Activated T-helper 9 cell treated with anti-CD3 and anti-CD28 coated beads, Interleukin-2, amount 50 U/mL, for 16 hours (primary cell): ENCODE measurements around the gene TTC16.

Experiments
- DNase-seq: peaks from one replicate; pipeline ENCODE4 v3.0.0-alpha.2; 2020; ENCODE audit warnings: low read depth

Gene TTC16

DNA sequence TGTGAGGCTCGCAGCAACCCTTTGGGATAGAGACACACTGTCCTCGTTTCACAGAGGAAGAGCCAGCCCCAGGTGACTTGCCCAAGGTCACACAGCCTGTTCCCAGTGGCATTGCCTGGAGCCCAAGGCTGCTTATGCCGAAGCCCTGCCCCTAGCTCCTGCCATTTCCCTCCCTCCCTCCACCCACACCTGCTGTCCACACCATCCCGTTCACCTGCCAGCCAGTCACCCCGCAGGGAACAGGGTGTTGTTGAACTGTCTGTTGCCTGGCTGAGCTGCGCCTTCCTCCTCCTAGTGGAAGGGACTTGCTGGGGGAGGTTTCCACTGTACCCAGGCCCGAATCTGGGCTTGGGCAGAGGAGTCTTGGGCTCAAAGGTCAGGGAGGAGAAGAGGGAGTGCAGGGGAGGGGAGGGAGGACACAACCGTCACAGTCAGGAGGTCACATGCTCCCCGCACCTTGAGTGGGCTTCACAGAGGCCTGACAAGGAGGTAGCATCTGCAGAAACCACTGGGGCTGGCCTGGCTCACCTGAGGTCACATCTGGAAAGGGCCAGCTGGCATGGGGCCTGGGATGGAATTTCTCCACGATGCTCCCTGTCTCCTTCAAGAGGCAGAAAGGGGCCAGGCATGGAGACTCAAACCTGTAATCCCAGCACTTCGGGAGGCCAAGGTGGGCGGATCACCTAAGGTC lies 6.3 kb downstream of the TTC16 start:
- no peak for DNase-seq

DNA sequence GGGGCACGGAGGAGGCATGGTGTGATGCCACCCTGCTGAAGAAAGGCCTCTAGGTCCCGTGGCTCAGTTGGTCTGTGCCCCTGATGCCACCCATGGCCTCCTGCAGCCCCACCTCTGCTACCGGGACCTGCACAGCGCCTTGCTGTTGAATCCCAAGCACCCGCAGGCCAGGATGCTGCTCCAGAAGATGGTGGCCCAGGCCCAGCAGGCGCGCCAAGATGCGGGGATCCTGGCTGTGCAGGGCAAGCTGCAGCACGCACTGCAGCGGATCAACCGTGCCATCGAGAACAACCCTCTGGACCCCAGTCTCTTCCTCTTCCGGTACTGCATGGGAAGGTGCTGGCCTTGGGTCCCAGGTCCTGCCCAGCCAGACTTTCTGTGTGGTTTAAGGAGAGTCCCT lies 7.1 kb downstream of the TTC16 start:
- no peak for DNase-seq

DNA sequence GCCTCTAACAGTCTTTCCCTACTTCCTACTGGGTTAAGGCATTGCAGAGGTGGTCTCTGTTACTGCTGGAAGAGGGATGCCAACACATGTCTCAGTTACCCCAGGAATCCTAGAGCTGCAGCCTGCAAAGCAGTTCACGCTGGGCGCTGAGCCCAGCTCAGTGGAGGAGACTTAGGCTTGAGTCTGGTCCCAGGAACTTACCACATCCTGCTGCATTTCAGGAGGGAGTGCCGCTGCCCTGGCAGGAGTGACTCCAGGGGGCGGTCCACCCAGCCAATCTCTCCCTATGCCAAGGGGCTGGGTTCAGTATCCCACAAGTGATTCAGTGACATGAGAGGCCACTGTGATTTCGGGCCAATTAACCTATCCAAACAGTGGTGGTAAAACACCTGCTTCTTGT lies 7.6 kb downstream of the TTC16 start:
- DNase-seq = no peak

DNA sequence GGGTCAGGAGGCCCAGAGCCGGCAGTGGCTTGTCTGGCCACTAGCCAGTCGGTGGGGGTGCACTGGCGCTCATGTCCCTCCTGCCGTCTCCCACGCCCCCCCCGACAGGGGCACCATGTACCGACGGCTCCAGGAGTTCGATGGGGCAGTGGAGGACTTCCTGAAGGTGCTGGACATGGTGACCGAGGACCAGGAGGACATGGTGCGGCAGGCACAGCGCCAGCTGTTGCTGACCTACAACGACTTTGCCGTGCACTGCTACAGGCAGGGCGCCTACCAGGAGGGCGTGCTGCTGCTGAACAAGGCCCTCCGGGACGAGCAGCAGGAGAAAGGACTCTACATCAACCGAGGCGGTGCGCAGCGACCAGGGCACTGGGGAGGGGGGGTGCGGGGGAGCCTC lies 8.1 kb downstream of the TTC16 start:
- DNase-seq = no peak

DNA sequence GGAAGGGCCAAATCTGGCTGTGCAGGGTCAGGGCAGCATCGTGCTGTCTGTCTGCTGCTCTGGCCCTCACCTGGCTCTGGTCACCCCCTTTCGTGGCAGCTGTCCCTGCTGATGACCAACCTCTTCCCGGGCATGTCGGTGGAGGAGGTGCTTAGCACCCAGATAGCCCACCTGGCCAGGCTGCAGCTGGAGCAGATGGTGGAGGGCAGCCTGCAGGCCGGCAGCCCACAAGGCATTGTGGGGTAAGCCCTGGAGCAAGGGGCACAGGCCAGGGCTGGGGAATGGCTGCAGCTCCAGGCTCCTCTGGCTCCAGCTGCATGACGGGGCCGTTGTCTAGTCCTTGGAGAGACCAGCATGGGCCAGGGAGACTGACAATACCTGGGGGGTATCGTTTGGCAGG lies 11.0 kb downstream of the TTC16 start:
- no peak for DNase-seq

DNA sequence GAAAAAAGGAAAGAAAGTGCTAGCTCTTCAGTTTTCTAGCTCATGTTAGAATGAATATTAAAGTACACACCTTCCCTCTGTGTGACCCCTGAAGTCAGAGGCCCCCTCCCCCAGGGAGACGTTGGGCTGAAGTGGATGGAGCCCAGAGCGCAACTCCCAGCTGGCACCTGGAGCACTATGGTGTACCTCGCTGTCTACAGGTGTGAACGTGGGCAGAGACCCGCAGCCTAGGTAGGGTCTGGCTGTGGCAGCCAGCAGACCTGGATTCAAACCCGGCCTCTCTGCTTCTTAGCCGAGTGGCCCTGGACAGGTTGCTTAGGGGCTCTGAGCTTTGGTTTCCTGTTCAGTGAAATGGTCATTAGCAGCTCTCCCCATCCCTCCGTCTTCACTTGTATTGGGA lies 12.9 kb downstream of the TTC16 start:
- no peak for DNase-seq

DNA sequence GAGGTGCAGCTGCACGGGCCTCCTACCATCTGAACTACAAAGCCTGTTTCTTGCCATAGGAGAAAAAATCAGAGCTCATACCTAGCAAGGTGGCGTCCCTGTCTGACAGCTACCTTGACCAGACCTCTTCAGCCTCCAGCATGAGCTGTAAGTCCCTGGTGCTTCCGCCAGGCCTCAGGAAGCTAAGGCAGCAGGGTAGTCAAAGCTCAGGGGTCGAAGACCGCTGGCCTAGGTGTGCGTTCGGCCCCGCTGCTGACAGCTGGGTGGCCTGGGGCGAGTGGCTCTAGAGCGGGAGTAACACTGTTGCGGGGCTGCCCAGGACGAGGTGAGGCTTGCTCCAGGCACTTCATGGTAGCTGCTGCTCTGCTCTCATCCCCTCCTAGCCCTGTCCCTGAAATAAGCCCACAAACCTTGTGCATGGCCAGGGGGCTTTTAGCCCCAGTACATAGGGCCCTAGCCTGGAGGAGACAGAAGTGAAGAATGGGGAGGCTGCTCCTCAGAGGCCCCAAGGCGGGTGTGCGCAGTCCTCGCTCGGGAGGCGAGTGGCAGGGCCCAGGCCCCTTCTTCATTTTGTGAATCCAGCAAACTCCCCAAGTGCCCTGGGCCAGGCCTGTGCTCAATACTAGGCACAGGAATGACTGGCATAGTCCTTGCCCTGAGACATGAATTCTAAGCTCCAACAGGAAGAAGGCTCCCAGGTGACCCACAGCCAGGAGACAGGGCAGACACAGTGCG lies 13.8 kb downstream of the TTC16 start:
- no peak for DNase-seq

DNA sequence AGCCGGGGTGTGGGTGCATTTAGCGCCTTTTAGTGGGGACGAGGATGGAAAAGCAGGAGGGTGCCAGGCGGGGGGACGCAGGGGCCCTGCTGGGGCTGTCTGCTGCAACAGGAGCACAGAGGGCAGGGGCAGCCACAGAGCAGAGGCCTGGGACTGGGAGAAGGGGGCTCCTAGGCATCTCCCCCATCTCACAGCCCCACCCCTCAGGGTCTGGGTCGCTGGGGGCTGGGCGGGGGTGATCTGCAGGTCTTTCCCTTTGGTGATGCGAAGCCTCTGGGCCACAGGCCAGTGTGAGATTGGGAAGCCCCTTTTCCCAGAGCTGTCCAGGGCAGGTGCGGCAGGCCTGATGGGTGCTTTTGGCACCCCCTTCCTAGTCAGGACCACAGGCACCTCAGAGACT lies 14.4 kb downstream of the TTC16 start:
- no peak for DNase-seq

DNA sequence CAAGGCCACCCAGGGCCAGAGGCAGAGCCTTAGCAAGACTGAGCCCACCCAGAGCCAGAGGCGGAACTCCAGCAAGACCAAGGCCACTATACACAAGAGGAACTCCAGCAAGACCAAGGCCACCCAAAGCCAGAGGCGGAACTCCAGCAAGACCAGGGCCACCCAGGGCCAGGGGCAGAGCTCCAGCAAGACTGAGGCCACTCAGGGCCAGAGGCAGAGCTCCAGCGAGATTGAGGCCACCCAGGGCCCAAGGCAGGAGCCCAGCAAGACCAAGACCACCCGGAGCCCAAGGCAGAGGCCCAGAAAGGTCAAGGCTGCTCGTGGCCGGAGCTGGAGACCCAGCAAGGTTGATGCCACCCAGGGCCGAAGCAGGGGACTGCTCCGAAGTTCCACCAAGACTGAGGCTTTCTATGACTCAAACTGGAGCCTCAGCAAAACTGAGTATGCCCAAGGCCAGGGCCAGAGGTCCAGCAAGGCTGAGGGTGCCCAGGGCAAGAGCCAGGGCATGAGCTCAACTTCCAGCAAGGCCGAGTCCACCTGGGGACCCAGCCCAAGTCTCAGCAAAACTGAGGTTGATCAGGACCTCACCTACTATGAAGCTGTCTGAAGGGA lies 15.0 kb downstream of the TTC16 start:
- no peak for DNase-seq

DNA sequence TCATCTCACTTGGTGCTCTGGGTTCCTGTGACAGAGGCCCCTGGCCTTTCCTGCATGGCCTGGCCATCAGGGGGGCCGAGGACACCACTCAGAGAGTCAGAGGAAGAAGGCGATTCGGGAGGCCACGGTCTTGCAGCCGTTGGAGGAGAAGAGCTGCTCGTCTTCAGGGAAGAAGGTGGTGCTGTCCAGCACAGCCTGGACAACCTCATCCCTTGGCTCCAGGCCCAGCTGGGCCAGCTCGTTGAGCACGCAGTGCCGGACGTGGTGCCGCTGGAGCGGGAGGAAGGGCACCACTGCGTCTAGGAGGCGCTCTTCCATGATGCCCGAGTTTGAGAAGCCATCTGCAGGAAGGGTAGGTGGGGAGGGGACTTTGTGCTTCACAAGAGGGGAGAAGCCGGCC lies 16.1 kb downstream of the TTC16 start:
- no peak for DNase-seq

DNA sequence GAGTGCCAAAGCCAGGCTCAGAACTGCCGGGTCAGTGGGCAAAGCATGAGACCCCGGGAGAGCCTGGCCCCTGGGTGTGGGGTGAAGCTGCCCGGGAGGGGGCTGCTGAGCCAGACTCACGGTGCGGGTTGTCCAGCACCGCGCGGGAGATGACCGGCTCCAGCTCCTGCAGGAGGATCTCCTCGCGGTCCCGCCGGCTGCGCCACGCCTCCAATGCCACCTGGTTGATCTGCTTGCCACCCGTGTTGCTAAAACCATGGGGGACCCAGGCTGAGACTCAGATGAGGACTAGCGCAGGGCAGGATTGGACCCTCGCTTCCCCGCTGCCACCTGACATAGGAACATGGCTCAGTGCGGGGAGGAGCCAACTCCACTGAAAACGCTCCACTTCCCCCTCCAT lies 16.6 kb downstream of the TTC16 start:
- no peak for DNase-seq

DNA sequence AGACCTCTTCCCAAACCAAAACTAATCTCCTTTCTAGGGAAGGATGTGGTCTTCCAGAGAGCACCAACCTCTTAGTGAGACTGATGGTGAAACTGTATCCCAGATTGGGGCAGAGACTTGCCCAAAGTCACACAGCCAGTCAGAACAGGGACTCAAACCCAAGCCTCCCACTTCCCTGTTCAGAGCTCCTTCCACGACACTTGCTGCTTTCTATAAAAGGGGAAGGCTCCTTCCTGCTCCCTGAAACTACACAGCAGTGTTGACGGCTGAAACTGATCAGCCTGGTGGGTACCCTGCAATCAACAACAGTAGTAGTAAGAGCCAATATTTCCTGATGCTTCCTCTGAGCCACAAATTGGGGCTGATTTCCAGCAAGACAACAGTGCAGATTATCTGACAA lies 17.7 kb downstream of the TTC16 start:
- DNase-seq = no peak

DNA sequence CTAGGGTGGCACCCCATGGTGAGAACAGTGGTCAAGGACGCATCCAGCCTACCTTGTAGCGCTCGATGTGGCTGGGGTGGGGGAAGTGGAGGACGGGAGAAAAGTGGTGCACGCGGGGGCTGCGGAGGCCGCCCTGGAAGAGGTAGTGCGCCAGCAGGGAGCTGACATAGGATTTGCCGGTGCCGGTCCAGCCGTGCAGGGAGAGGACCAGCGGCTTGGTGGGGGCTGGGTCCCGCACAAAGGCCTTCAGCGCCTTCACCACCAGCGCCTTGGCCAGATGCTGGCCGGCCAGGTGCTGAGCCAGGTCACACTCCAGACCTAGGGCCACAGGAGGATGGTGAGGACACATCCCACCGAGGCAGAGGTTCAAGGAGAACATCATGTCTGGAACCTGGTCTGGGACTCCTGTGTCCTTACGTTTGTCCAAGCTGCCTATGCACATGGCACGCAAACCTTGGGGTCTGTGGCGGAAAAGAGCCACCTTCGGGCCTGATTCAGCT lies 18.4 kb downstream of the TTC16 start:
- no peak for DNase-seq

DNA sequence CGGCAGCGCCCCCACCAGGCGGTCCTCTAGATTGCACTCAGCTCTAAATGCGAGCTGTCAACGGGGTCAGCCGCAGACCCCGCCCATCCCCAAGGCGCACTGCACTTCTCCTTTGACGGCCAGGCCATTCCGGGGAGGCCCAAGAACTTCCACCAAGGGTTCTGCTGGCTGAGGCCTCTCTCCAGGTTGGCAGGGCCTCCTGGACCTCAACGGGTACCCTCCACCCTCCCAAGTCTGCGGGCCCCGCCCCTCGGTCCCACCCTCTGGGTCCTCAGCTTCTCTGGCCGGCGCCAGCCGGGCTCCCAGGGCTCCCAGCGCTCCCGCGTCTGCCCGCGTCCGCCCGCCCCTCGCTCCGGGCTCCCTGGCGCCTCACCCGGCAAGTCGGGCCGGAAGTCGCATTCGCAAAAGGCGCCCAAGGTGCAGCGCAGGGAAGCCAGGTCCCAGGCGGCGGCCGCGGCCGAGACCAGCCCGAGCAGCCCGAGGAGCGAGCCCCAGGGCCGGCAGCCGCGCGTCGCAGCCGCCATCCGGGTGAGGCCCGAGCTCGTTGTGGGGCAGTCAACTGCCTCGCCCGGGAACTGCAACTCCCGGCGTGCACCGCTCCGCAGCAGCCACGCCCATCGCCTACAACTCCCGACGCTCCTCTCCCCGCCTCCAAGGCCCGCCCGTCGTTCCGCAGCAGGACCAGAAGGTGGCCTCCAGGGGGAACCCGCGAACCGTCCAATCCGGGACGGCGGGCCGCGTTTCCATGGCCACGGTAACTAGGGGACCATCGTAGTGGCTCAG lies 19.1 kb downstream of the TTC16 start, which contains the start of gene TOR2A:
TSS of gene TOR2A (minus strand) at position 548 of the 783 bp plus-strand sequence. CDS start at position 524, 24 bp downstream.
- DNase-seq = peak; percentile 98

DNA sequence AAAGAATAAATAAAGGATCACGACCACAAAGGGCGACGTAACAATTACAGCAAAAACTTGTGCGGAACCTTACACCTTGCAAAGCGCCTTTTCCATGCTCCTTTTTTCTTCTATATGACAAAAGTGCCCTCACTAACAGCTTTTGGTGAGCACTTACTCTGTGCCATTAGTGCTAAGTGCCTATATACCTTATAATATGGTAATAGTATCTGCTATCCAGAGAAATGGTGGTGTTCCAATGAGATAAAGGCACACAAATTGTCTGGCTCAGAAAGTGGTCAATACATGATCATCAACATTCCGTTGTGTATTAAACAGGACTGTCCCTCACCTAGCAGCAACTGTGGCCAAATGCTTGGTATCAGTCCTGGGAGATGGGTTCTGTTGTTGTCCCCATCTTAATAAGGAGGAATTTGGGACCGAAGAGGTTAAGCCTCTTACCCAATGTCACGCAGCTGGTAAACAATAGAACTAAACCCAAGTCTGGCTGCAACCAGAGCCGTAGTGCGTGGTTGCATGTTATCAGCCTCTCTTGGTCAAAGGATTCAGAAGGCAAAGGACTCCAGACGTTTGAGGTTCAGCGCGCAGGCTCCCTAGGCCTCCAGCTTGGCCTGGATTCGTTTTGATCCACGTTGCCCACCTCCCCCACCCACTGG lies 19.8 kb downstream of the TTC16 start:
- no peak for DNase-seq

DNA sequence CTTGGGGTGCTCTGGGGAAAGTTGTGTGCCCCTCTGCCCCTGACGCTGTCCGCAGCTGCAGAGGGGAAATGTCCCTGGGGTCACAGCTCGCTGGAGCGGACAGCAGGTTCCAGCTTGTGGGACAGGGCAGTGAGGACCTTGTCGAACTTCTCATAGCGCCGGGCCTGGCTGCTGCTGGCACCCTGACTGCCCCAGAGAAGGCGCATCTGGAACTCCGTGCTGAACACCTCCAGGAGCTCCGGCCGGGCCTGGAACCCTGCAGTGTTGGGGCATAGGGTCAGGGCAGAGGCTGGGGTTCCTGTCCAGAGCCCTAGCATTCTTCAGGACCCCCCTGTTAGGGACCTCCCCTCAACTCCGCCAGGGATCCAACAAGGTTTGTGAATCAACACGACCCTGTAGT lies 22.8 kb downstream of the TTC16 start:
- no peak for DNase-seq

DNA sequence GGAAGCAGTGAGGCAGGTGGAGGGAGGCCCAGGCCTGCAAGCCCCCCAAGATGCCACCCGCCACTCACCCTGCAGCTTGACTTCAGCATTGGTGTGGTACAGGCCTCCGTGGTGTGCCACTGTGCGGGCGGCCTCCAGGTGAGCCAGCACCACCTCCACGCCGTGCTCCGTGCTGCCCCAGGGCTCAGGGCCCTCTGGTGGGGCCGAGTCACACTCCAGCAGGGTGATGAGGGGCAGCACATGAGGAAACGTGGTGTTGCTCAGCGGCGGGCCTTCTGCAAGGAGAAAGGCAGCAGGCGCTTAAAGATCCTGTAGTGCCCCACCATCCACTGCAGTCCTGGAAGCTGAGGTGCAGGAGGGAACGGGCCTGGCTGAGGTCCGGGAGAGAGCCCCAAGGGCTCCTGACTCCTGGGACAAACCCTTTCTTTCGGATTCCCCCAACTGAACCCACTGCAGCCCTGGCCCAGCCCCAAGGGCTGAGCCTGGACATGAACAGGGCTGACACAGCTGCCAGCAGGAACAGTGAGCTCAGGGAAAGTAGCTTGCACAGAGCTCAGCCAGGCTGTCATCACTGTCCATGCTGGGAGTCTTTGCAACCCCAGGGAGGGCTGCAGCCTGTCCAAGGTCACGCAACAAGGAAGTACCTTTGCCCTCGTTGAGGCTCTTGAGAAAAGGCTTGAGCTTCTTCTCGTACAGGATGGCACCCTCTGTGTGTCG lies 23.9 kb downstream of the TTC16 start:
- DNase-seq = no peak

DNA sequence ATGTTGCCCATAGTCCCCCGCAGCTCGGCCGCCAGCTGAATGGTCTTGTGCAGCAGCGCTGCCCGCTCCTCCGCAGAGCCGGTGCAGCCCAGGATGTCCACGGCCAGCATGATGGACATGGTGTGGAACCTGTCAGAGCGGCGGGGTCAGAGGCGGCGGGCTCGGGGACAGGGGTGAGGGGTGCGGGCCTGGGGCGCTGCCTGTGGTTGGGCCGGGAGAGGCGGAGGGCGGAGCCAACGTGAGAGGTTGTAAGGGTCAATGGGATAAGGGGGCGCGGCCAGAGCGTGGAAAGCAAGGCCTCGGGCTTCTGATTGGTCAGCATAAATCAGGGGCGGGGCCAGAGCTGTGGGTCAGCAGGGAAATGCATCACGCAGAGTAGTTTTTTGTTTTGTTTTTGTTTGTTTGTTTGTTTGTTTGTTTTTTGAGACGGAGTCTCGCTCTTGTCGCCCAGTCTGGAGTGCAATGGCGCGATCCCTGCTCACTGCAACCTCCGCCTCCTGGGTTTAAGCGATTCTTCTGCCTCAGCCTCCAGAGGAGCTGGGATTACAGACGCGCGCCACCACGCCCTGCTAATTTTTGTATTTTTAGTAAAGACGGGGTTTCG lies 26.1 kb downstream of the TTC16 start:
- DNase-seq = no peak

DNA sequence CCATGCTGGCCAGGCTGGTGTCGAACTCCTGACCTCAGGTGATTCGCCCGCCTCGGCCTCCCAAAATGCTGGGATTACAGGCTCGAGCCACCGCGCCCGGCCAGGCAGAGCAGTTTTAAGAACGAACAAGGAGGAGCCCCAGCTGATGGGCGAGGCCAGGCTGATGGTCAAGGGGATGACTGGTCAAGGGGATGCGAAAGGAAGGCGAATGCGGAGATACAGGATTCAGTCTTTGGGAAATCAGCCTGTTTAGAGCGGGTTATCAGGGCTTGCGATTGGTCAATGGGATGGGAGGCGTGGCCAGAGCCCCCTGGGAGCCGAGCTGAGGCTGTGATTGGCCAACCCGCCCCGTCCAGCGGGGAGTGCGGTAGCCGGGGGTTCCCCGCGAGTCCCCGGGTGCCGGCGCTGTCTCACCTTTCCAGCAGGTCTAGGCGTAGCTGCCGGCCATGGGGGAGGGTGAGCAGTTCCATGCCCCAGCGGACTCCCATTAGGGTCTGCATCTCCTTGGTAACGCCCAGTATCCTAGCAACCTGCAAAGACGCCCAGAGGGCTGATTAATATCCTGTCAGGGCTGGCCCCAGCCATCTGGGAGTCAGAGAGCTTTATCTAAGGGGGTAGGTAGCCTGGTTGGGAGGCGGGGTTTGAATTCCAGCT lies 26.7 kb downstream of the TTC16 start:
- no peak for DNase-seq

DNA sequence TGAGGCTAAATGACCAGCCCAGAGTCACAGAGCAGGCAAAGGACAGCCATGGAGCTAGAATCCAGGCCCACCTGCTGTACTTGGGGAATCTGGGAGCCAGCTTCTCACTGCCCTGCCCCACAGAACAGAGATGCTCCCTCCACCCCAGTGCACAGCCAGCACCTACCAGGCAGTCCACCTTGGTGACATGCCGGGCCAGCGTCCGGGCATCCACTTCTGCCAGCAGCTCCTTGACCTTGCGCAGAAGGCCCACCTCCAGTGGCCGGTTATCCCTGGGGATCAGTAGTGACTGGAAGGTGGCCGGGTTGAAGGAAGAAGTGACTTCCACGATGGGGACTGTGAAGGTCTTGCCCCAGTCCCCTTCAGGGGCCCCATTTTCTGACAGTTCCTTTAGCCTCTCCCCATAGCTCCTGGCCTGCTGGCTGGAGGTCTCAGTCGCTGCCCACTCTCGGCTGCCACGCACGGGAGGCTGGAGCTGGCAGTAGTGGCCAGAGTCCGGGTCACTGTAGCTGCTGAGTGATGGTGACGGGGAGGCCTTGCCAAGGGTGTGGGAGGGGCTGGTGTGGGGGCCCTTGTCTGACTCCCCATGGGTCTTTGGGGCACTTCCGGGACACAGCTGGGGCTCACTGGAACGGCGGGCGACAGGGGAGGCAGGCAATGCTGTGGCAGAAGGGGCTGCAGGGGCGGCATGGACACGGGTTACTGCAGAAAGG lies 28.7 kb downstream of the TTC16 start:
- DNase-seq = no peak
